GM03348 (cell line): ENCODE results near the gene NDOR1.

ENCODE experiments used
- DNase-seq: peaks from one replicate; pipeline ENCODE4 v3.0.0; 2012; ENCODE audit warnings: low spot score

NDOR1 gene

DNA sequence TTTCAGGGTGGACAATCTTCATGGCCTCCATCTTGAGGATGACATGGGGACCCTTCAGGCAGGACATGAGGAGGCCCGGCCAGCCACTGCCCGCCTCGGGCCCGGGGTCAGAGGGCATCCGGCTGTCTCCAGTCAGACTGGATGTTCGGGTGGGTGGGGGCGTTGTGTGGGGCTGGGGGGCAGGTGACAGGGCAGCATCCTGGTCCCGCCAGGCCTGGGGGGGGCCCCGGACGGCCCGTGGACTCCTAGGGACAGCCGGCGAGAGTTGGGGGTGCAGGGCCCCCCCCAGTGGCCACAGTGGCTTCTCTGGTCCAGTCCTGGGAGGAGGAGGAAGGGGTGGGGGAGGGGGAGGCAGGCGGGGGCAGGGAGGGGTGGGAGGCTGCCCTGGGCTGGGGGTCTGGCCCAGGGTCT is 15.6 kb downstream of the NDOR1 start:
- DNase-seq: no peak

DNA sequence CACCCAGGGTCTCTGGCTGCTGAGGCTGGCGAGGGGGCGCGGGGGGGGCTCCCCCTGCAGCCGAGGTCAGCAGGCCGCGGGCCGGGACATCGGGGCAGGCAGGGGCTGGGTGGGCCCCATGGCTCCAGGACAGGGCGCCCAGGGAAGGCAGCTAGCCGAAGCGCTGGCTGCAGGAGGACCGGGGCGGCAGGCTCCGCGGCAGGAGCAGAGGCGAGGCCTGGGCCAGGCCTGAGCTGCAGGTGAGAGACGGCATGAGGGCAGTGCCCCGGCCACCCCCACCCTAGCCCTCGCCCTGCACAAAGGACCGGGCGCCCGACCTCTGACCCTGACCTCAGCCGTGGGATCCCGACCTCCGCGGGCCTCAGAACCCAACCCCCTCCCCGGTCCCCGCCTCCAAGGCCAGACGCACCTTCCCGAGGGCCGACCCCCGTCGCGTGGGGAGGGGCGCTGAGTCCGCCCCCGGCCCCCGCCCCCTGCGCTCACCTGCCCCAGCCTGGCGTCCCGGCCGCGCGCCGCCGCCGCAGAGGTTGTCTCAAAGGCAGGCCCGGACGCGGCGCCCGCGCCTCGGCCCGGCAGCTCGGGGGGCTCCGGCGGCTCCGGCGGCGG is 16.1 kb downstream of the NDOR1 start:
- DNase-seq: no peak

DNA sequence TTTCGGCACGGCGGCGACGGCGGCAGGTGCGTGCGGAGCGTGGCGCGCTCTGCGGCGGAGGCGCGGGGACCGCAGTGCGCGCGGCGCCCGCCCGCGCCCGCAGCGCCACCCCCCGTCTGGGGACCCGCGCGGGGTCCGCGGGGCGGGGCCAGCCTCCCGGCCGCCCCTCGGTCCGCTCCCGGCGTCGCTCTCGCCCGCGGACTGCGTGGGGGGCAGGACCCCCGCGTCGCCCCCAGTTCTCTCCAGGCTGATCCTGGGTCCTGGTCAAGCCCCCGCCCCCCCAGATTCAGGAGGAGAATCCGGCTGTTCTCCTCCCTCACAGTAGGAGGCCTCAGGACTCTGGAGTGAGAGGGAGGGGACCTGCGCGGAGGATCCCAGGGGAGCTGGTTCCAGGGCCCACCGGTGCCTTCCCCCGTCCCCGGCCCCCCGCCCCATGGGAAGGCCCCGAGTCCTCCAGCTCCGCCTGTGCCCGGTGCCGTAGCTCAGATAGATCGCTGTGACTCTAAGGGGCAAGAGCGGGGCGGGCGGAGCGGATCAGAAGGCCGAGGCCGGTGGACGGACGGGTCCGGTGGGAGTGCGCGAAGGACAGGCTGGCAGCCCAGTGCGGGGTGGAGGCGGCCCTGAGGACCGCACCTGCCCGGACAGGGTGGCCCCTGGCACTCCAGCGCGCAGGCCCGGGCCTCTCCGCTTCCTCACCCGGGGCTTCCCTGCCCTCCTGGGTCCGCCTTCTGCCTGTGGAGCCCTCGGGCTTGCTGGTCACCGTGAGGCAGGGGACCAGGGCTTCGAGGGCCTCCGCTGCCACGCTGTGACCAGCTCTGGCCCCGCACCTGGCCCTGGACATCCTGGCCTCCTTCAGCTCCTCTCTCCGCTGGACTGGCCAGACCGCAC is 16.9 kb downstream of the NDOR1 start, which contains the start of gene RNF208:
Gene RNF208, minus strand, starts transcription at position 51 of the 888 bp plus-strand sequence. CDS start 1,028 bp downstream, outside the sequence.
- peak; percentile 32 for DNase-seq

DNA sequence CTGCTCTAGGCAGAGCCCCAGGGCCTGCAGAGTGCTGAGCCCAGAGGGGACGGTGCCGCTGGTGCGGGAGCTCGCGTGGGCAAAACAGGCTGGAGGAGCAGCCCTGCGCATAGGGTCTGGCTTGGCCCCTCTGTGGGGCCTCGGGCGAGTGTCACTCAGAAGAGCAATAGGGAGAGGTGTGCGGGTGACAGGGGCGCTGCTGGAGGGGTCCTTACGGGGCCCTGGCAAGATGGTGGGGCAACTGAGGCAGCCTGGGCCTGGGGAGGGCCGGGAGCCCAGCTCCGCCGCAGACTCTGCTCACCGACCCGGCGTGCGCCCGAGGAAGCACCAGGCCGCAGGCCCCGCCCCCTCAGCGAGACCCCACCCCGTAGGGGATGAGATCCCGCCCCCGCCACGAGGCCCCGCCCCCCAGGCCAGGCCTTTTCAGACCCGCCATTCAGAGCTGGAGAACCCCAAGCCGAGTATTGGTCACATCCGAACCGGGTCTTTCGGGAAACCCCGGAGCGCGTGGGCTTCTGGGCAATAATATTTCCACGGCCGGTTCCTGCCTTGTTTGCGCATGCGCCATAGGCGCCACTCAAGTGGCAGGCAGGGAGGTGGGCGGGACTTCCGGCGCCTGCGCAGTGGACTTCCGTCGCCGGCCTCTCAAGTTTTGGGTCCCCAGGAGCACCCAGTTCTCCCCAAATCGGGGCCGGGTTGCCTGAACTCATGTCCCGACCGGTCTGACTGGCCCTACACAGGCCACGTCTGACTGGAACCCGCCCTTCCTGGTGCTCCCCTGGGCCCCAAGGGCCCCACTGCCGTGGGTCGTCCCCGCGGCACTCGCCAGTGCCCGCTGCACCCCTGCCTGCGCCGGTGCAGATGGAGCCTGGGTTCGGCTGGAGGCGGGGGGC is 17.8 kb downstream of the NDOR1 start:
- DNase-seq: peak; percentile 99

DNA sequence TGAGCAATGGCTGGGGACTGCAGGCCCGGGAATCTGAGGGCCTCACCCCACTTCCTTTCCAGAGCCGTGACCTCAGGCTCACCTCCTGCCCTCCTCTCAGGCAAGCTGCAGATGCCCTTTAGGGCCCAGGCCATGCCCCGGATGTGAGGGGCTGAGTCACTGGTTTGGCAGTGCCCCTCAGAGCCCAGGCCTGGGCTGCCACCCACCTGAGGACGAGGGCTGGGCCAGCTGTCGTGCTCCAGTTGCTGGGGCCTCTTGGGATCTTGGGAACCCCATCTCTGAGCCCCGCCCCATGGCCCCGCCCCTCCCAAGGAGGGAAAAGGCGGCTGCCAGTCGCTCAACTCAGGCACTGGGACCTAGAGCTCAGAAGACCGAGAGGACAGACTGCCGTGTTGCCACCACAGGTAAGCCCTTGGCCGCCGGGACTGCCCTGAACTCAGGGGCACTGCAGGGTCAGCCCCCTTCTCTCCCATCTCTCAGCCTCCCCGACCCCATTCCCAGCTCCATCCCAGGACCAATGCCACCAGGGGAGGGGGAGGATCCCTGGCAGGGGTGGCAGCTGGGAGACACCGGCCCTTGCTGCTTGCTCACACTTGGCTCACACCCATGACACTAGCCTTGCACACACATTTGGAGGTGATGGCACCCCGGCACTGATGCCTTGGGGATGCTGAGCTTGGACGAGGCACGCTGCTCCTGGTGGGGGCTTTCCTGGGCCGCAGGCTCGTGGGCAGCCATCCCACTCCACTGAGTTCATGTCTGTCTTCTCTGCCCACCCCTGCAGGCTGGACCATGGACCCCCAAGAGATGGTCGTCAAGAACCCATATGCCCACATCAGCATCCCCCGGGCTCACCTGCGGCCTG is 19.6 kb downstream of the NDOR1 start, which contains the start of gene CYSRT1:
Gene CYSRT1, plus strand, starts transcription at position 345 of the 865 bp plus-strand sequence. Its CDS starts 448 bp downstream, at position 793.
- DNase-seq: no peak

DNA sequence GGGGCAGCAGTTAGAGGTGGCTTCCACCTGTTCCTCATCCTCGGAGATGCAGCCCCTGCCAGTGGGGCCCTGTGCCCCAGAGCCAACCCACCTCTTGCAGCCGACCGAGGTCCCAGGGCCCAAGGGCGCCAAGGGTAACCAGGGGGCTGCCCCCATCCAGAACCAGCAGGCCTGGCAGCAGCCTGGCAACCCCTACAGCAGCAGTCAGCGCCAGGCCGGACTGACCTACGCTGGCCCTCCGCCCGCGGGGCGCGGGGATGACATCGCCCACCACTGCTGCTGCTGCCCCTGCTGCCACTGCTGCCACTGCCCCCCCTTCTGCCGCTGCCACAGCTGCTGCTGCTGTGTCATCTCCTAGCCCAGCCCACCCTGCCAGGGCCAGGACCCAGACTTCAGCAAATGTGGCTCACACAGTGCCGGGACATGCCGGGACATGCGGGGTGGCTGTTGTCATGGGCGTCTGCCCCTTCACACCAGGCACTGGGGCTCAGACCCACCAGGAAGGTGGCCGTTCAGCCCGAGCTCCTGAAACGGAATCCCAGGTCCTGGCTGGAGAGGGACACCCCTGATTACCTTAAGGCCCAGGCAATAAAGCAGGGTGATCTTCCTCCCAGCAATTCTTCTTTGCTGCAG is 20.3 kb downstream of the NDOR1 start:
- no peak for DNase-seq

DNA sequence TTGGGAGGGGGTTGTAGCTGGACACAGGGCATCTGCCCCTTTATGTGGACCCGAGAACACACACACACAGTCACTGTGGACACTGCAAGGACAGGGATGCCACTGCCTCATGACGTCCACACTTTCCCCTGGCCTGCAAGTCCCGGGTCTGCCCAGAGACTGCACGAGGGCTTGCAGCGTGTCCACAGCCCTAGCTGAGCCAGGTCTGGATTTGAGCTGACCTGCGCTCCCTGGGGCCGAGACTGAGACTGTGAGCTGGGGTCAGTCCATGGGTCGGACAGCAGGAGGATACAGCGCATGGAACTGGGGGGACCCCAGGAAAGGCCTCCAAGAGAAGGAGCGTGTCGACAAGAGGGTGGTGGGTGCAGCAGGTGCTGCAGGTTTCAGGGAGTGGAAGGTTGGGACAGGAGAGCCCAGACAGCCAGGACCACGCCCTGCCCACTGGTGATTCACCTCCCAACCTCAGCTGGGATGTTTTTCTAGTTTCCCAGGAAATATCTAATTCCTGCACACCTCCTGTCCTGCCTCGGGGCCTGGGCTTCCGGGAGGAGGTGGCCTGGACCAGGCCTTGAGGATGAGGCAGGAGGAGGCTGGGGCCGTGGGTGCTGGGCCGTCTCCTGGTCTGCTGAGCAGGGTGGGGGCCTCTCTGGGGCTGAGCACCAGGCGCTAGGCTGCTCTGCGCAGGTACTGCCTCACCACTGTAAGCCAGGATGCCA is 21.0 kb downstream of the NDOR1 start:
- DNase-seq: no peak

DNA sequence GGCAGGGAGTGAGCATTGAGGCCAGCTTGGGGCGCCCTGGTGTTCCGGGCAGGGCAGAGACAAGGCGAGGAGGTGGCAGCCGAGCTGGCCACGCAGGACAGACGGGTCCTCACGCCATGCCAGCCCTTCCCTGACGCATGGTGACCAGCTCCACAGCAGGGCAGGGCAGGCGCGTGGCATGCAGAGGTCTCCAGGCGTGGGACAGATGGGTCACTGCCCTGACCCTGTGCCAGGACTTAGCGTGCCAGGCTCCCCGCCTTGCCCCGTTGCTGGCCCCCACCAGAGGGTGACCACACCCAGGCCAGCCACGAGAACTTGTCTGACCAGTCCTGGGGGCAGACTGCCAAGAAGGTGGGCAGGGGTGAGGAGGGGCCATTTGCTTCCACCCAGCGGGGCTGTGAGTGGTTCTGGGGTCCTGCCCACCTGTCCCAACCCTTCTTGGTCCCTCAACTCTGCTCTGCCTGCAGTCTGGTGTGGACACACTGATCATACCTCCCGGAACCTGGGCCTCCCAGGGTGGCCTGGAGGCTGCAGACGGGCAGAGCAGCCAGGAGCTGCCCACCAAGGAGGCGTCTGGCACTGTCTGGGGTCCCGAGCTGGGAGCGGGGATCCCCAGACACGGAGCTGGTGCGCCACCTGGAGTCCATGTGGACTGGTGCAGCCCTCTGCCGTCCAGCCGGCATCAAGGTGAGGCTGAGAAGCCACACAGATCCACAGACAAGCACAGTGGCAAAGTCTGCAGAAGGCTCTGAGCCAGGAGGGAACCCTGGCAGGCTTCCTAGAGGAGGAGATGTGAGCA is 21.8 kb downstream of the NDOR1 start, which contains the start of gene RNF224:
Gene RNF224, plus strand, starts transcription at position 449 of the 799 bp plus-strand sequence. CDS start 834 bp downstream, outside the sequence.
- peak; percentile 83 for DNase-seq

DNA sequence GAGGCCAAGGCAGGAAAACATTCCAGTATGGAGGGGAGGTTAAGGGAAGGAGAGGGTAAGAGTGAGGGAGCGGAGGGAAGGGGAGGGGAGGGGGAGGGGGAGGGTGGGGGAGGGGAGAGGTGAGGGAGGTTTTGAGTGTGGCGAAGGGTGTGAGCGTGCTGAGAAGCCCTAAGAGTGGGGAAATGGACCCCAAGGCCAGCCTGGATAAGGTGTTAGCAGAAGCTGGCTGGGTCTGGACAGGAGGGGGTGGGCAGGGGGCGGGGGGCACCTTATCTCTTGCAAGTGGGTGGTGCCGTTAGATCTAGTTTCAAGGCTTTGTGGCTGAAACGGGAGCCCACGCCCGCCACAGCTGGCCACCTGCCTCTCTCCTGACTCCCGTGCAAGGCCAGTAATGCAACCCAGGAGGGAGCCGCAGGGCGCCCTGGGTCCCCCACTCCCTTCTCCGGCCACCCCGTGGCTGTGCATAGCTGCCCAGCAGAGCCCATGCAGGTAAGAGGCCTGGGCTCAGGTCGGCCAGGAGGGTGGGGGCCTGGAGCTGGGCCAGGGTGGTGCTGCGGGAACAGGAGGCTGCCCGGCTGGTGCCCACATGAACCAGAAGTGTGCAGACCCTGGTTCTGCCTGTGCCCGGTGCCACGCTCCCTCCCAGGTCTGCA is 22.5 kb downstream of the NDOR1 start:
- DNase-seq: no peak

DNA sequence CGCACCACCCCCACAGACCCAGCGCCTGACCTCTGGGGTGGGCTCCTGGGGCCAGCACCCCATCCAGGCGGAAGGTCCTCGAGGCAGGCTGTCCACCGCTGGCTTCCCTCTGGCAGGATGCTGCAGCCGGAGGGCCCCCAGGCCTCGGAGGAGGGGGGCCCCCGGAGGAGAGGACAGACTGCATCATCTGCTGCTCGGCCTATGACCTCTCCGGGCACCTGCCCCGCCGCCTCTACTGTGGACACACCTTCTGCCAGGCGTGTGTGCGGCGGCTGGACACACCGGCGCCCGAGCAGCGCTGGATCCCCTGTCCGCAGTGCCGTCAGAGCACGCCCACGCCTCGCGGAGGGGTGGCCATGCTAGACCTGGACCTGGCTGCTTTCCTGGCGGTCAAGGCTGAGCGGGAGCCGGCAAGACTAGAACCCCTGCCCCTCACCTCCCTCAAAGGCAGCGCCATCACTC is 23.0 kb downstream of the NDOR1 start:
- no peak for DNase-seq

DNA sequence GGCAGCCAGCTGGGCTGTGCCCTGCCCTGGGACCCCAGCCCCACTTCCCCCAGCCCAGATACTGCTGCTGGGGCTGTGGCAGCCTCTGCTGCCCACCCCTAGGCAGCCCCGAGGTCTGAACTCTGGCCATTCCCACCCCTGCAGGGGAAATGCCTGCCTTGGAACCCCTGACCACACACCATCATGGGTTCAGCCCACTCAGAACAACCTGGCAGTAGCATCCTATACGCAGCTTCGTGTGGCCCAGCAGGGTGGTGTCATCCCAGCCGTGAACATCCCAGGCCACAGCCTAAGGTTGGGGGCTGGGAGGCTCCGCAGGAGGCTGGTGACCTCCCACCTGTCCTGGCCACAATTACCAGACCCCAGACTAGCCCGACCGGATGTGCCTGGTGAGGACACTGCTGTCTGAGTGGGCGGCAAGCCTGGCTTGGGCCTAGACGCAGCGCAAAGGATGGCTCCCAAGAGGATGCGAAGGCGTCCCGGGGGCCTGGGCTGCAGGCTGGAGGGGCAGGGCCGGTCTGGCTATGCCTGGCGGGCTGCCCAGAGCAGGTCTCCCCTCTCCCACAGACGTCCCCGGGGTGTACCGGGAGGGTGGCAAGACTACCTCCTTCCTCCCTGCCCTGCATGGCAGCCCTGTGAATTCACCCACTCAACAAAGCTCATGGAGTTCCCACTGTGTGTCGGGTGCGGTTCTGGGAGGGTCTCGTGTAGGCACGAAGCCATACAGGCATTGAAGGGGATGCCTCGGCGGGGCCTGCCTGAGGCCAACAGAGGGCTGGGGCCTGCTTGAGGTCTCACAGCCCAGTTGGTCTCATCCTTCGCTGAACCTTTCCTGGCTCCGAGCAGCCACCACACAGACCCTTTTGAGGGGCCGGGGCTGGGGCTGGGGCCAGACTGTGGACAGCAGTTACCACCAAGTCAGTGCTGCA is 23.7 kb downstream of the NDOR1 start:
- DNase-seq: no peak

DNA sequence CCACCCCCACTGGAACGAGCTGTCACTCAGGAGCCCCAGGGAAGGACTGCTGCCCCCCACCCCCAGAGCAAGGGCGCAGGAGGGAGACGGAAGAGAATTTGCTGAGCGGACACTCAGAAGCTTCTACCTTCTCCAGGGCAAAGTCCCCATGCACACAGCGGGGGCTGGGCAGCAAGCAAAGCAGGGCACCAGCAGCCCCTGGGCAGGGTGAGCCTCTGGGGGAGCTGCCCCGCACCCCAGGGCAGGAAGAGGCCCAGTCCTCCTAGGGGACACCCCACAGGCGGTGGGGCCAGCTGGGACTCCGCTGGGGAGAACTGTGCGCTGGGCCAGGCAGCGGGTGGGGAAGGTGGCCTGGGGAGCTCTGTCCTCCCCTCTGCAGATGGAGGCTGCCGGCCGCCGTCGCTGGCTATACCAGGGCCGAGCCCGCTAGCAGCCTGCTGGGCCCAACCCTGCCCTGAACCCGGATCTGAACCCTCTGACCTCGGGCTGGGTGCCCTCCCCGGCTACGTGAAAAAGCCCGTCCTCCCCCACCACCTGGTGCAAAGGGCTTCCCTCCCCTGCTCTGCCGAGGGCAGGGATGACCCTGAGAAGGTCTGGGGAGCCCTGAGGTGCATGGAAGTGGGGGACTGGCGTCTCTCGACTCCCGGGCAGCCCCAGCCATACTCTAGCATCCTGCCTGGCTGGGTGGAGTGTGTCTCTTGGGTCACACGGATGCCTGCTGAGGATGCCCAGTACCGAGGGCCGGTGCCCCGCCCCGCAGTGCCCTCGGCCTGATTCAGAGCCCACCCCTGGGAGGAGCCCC is 24.6 kb downstream of the NDOR1 start:
- no peak for DNase-seq

DNA sequence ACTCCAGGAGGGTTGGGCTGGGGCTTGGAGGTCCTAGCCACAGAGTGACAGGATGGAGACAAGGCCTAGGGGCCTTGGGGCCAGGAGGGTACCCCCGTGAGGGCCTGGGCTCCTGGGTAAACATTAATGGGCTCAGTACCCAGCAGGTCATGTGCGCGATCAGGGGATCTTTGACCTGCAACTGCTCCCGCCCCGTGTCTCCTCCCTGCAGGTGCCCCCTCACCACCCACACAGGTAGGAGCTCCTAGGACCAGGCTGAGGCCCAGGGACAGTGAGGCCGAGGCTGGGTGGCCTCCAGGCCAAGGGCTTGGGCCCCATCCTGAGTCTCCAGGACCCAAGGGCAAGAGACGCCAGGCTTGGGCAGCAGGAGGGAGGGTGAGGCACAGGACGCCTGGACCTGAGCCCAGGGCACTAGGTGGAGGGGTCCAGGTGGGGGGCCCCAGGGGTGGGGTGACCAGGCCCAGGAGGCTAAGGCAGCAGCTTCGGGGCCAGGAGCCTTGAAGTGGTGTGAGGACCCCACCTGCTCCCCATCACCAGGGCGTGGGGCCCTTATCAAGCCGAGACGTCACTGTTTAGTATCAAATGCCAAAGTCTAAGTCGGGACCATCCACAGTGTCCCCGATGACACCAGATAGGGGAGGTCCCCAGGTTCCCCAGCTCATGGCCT is 25.3 kb downstream of the NDOR1 start, which contains the start of gene SLC34A3:
Gene SLC34A3, plus strand, starts transcription at position 197 of the 667 bp plus-strand sequence. CDS start 802 bp downstream, outside the sequence.
- no peak for DNase-seq

DNA sequence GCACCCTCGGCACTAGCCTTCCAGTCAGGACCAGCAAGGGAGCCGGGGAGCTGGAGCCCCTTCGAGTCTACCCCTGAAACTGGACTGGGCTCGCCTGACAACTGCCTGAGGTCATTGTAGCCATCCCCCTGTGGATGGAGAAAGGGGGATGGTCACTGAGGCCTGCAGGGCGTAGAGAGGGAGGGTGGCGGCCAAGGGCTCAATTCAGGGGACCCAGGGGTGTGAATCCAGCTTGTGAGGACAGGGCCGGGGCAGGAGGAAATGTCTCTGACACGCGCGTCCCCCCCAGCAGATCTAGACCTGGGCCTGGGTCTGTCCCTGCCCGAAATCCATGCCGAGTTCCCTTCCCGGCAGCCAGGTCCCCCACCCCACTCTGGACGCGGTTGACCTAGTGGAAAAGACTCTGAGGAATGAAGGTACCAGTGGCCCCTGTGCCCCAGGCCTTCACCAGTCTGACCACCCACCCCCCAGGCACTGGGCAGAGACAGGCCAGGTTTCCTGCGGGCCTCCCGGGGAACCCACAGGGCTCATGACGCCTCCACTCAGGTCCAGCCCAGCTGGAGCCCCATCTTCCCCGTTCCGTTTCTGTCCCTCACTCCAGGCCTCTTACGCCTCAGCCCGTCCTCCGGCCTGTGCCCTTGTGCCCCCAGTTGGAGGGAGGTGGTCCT is 26.0 kb downstream of the NDOR1 start:
- no peak for DNase-seq

DNA sequence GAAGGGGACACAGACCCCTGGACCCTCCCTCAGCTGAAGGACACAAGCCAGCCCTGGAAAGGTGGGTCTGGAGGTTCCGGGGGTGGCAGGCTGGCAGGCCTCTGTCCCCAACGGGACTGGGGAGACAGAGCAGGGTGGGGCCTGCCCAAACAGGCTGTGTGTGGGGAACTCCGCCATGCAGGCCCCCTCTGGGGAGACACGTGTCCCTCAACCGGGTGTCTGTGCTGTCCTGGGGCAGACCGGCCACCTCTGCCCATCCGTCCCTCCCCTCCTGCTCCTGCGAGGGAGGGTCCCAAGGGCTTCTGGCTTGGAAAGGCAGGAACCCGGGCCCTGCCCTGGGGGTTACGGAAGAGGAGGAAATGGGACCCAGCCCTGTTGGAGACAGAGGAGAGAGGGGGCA is 26.6 kb downstream of the NDOR1 start:
- no peak for DNase-seq
